DMS153 (cell line): ENCODE results near the gene MEMO1.
"Not testable (repeated sequence)": the region's sequence is repeated elsewhere in the genome, so short reads cannot be mapped to it uniquely, and the experiment has no call there.

ENCODE experiments used
- DNase-seq: peaks from one replicate; lab custom pipeline; 2025; lab: John Stamatoyannopoulos, UW

Gene MEMO1

DNA sequence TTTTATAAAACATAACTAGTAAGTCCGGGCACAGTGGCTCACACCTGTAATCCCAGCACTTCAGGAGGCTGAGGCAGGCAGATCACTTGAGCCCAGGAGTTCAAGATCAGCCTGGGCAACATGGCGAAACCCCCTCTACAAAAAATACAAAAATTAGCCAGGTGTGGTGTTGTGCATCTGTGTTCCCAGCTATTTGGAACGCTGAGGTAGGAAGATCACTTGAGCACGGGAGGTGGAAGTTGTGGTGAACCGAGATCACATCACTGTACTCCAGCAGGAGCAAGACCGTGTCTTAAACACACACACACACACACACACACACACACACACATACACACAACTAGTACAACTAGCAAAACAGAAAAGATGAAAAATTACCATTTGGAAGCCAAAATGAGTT, 103.3 kb downstream of the MEMO1 start:
- not testable (repeated sequence) for DNase-seq

DNA sequence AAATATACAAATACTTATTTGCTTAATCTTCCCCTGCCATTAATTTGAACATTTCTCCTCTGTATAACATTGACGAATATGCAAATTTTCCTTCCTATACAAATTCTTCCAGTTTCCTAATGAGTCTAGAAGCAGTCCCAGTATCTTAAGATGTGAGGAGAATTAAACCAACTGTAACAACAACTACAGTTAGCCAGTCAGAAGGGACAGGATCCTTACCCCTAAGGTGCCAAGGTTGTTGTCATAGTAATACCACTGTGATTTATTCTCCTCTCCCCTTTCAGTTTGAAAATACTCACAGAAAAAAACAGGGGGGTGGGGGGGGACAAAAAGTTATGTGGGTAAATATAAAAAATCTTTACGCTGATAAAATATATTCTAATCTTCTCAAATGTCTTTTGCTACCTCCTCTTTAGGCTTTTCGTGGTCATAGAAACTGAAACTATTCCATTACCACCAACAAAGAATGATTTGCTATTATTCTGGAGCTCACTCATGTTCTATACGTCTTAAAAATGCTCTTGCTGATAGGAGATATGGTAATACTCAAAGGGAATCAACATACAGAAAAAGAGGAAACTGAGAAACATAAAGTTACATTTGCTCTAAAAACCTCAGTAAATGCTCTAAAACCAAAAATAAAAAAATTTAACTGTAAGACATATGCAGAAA, 107.6 kb downstream of the MEMO1 start:
- DNase-seq, result no peak

DNA sequence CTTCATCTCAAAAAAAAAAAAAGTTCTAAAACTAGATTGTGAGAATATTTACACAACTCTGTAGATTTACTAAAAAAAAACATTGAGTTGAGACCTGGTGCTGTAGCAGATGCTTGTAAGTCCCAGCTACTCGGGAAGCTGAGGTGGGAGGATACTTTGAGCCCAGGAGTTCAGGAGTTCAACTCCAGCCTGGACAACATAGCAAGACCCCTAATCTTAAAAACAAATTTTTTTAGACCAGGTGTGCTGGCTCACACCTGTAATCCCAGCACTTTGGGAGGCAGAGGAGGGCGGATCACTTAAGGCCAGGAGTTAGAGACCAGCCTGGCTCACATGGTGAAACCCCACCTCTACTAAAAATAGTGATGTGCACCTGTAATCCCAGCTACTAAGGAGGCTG, 108.9 kb downstream of the MEMO1 start:
- no peak for DNase-seq

DNA sequence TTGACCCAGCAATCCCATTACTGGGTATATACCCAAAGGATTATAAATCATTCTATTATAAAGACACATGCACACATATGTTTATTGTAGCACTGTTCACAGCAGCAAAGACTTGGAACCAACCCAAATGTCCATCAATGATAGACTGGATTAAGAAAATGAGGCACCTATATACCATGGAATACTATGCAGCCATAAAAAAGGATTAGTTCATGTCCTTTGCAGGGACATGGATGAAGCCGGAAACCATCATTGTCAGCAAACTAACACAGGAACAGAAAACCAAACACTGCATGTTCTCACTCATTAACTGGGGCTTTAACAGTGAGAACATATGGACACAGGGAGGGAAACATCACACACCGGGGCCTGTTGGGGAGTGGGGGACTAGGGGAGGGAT, 110.7 kb downstream of the MEMO1 start:
- not testable (repeated sequence) for DNase-seq

DNA sequence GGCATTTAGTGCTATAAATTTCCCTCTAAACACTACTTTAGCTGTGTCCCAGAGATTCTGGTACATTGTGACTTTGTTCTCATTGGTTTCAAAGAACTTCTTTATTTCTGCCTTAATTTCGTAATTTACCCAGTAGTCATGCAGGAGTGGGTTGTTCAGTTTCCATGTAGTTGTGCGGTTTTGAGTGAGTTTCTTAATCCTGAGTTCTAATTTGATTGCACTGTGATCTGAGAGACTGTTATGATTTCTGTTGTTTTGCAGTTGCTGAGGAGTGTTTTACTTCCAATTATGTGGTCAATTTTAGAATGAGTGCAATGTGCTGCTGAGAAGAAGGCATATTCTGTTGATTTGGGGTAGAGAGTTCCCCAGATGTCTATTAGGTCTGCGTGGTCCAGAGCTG, 112.5 kb downstream of the MEMO1 start:
- DNase-seq, result not testable (repeated sequence)

DNA sequence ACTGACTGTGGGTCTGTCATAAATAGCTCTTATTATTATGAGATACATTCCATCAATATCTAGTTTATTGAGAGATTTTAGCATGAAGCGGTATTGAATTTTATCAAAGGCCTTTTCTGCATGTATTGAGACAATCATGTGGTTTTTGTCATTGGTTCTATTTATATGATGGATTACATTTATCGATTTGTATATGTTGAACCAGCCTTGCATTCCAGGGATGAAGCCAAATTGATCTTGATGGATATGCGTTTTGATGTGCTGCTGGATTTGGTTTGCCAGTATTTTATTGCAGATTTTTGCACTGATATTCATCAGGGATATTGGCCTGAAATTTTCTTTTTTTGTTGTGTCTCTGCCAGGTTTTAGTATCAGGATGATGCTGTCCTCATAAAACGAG, 113.5 kb downstream of the MEMO1 start:
- not testable (repeated sequence) for DNase-seq

DNA sequence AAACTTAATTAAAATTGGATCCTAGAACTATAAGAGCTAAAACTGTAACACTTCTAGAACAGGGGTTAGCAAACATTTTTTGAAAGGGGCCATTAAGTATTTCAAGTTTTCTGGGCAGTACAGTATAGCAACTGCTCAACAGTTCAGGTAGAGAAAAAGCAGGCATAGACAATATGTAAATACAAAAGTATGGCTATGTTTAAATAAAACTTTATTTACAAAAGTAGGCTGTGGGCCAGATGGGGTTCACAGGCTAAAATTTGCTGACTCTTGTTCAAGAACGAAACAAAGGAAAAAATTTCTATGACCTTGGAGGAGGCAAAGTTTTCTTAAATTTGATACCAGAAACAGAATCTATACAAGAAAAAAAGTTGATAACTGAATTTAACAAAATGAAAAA, 114.5 kb downstream of the MEMO1 start:
- no peak for DNase-seq

DNA sequence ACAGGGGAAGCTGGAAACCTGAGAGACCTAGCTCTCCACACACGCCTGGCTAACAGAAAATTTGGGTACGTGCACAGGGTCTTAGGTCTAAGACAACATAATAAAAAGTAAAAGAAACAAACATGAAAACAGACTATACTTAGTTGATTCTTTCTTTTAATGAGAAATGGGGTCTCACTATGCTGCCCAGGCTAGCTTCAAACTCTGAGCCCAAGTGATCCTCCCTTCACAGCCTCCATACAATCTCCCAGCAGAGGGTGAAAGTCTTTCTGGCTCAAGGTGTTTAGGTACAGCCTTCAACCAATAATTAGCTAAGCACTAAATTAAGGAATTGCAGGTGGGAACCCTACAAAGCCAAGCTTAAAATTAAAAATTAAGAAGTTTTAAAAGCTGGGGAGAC, 116.2 kb downstream of the MEMO1 start:
- no peak for DNase-seq

DNA sequence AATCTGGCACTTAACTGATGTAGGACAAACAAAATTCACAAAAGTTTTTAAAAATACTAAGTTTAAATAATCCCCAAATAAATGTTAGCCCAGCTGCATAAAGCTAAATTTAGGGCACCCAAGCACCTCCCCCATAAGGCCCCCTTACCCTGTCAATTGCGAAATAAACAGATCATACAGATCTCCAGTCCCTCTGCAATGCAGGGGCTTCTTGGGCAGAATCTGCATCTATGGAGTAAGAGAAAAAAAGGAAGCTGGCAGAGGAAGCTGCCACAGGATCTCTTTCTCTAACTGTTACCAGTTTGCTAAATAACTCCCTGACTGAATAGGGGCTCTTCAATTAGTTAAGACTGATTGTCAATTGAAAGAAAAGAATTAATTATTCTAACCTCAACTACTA, 117.7 kb downstream of the MEMO1 start:
- no peak for DNase-seq

DNA sequence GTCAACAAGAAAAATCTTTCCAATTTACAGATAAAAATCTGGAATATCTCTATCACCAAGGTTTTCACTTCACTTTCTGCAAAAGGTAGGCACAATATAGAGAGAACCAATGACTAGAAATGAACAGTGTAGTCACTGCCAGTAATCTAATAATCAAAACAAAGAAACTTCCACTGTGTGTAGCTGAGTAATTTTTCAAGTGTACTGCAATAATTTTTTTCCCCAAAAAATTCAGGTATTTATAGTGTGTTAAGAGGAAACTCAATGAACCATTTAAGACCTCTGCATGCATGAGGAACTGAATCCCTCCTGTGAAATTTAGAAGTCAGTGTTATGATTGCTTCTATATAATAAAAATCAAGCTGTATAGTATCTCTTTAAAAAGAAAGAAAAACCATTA, 121.8 kb downstream of the MEMO1 start:
- DNase-seq, result no peak

DNA sequence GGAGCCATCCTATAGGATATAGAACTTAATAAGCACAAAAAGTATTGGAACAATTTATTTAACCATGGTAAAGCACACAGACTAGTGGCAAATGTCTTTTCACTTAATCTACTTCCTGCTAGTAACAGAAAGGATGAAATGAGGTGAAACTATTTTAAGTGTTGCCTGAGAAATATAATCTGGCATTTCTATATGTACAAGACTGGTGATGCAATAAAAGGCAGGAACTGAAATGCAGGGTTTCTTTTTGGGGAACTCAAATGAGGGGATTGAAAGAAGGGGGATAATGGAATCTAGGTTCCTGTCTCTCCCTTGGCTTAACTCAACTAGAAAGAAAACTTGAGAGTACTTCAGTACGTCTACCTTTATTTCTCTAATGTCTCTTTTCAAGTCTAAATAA, 122.3 kb downstream of the MEMO1 start:
- DNase-seq, result no peak

DNA sequence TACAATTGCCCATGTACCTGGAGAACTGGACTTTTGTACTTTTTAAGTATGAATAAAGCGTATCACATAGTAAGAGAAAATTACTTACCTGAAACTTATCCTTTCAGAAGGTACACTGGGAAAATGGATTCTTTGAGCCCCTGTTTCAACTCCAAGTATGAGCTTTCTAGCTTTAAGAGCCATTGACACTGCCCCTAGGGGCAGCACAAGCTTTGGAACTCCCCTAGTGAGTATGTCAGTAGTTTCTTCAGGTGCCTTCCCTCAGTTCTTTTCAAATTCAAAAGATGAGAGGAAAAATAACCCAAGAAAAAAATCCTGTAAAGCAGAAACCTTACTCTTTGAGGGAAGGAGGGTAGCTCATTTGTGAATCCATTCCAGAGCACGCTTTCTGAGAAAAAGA, 124.1 kb downstream of the MEMO1 start:
- no peak for DNase-seq

DNA sequence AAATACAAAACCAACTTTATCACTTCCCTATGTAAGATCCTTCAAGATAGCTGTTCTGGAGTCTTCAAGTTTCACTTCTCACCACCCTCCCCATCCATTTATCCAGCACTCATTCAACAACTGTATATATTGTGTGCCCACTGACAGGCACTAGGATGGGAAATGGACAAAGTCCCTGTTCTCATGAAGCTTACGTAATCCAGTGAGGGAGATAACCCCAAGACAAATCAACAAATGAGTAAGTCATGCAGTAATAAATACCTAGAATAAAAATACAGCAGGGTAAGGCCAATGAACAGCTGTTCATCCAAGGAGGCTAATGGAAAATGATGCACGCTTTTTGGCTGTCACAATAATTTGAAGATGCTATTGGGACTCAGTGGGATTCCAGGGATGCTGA, 133.8 kb downstream of the MEMO1 start:
- DNase-seq, result no peak

DNA sequence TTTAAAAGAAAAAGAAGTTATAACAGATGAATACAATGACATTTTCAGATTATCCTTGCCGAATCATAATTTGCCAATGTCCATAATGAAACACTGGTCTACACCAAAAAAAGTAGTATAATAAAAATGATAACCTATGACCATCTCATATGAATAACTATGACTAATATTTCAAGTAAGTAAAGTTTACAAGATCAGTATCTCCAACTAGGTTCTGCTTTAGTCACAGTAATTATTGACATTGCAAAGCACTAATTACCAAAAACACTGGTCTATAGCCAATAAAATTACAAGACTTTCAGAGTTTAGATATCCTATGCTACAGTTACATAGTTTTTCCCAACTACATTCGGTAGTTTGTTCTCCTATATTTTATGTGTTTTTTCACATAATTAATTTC, 136.7 kb downstream of the MEMO1 start:
- DNase-seq, result no peak

DNA sequence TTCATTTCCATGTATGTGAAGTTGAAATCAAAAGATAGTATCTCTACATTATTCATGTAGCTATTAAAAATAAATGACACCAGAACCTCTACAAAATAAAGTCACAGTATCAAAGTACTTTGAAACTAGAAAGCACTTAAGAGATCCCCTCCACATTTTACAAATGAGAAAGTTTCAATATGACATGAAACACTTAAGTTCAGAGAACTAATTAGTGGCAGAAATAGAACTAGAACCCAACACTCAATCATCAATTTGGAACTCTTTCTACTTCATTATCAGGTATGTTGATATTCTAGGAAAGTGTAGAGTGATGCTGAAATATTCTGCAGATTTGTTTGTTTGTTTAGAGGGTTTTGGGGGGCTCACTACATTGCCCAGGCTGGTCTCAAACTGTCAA, 145.6 kb downstream of the MEMO1 start:
- no peak for DNase-seq

DNA sequence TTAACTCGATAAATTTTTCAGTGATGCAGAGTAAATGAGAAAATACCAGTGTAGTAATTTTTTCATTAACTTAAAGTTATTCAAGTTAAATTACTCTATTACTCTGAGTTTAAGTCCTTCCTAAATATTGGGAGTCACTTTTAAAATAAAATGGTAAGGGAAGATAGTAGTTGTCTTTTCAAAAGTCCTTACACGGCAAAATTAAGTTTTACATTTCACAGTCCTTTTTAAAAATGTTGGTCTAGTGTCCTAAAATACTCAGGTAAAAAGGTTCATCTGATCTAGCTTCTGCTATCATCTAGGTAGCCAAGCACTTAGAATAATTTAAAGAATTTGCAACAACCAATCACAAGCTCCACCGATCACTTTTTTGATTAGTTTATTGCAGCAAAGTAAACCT, 146.9 kb downstream of the MEMO1 start:
- DNase-seq, result no peak

DNA sequence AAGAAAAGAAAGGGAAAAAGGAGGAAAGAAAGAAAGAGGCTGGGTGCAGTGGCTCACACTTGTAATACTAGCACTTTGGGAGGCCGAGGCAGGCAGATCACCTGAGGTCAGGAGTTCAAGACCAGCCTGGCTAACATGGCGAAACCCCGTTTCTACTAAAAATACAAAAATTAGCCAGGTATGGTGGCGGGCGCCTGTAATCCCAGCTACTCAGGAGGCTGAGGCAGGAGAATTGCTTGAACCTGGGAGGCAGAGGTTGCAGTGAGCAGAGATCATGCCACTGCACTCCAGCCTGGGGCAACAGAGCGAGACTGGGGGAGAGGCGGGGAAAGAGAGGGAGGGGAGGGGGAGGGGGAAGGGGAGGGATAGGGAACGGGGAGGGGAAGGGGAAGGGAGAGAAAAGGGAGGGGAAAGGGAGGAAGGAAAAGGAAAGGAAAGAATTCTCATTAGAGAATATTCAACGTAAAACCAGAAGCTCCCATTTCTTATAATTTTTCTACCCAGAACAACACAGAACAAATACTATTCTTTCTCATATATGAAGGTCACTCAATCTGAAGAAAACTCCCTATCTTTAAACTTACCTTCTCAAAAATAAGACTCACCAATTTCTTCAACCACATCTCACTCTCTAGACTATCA, 147.7 kb downstream of the MEMO1 start:
- DNase-seq, result not testable (repeated sequence)

DNA sequence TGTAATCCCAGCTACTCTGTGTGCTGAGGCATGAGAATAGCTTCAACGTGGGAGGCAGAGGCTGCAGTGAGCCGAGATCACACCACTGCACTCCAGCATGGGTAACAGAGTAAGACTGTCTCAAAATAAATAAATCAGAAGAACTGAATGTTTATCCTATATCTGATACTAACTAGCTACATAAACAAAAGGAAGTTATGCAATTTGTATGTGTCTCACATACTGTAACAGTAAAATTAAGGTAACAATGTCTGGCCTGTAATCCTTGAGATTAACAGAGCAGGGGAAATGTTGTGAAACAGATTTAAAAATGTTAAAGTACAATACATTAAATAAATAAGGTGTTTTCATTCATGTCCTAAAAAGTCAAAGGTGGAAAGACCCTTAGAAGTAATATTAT, 150.8 kb downstream of the MEMO1 start:
- no peak for DNase-seq

DNA sequence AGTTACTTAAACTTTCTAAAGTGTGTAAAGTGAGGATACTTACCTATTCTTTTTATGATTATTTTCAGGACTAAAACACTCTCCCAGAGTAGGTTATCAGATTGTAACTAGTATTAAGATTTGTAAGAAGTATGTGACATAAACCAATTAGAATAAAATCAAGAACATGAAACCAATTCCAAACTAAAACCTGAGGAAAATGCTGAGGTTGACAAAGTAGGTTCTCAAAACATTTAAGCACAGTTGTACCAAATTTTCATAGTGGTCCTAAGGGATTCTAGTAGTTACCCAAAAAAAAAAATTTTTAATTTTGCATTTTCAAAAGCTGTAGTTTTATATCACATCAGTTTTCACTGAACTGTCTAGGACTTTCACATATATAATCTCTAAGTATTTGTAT, 157.3 kb downstream of the MEMO1 start:
- DNase-seq, result no peak

DNA sequence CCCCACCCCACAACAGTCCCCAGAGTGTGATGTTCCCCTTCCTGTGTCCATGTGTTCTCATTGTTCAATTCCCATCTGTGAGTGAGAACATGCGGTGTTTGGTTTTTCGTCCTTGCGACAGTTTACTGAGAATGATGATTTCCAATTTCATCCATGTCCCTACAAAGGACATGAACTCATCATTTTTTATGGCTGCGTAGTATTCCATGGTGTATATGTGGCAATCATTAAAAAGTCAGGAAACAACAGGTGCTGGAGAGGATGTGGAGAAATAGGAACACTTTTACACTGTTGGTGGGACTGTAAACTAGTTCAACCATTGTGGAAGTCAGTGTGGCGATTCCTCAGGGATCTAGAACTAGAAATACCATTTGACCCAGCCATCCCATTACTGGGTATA, 168.7 kb downstream of the MEMO1 start:
- not testable (repeated sequence) for DNase-seq

DNA sequence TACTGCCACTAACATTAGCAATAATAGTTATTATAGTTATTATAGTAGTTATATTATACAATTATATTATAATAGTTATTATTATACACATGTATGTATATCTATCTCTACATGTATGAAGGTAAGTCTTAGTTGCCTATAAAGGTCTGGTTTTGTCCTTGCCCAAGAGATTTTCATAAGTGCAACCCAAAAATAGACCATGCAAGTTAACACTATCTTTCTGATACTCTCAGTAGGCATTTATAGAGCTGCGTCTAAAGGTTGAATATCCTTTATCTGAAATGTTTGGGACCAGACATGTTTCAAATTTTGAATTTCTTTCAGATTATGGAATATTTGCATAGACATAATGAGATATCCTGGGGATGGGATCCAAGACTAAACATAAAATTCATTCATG, 175.4 kb downstream of the MEMO1 start:
- DNase-seq, result no peak

DNA sequence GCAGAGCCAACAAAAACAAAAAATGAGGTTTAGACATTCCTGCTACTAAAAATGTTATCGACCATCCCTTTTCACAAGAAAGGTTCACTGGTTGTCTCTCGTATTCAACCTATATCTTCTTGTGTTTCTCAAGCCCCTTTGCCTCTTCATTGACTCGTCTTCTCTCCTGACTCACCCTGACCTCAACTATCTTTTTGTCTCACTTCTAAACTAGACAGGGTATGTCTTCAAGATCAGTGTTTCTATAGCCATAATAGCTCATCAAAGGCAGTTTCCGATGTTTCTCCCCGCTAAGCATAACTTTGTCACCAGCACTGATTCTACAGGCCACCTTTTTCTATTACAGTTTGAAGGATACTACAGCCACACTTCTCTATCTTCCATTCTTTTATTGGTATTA, 178.4 kb downstream of the MEMO1 start:
- no peak for DNase-seq

DNA sequence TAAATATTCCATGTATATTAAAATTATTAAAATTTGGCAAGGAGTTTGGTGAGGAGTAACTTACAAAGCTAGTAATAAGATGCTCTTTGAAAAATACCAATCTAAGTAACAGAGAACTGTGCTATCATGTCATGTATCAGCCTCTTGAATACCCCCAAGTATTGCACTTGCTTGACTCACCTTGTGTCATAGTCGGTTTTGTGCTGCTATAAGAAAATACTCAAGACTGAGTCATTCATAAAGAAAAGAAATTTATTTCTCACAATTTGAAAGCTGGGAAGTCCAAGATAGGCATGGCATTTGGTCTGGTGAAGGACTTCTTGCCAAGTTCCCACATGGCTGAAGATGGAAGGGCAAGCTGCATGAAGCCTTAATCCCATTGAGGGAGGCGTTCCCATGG, 179.2 kb downstream of the MEMO1 start:
- DNase-seq, result no peak

DNA sequence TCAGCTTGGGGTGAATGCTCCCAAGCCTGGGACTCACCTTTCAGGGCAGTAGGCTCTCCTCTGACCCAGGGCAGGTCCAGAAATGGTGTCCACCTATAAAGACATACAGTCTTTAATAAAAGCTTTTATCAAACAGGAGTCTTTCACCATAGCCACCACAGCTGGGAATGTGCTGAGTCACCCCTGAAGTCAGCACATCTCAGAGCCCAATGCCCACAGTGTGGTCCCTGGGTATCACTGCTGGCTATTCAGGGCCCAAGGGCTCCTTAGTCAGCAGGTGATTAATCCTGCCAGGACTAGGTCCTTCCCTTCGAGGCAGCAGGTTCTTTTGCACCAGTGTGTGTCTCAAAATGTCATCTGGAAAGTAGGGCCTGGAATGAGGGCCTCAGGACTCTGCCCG, 181.9 kb downstream of the MEMO1 start:
- DNase-seq, result no peak
